HG03280 (cell line): ENCODE measurements around the gene MYADM.

Source experiments
- ATAC-seq: cut with Tn5 transposase; IDR thresholded peaks from one replicate; pipeline ENCODE4 v1.9.1; 2021; ENCODE audit warnings: mild to moderate bottlenecking, moderate library complexity; ENCODE audit not compliant: unreplicated experiment

MYADM gene

DNA sequence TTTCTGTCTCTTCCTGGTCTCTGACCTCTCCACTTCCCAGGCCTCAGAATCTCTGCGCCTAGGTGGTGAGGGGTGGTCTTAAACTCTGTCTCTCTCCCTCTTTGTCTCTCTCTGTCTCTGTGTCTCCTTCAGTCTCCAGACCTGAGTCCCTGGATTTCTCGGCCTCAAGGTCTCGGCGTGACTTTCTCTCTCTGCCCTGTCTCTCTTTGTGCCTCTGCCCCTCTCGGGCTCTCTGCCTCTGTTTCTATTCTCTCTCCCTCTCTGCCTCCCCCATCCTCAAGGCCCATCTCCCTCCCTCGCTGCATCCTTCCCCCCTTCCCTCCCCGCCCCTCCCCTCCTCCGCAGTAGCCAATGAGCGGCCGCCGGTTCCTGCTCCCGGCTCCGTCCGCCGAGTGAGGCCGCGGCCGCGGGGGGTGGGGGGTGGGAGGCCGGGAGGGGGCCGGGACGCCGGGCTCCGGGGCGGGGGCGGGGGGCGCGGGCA lies 41.3 kb downstream of the MYADM start, which contains the start of gene CACNG7:
Gene CACNG7, plus strand, starts transcription at position 344 of the 481 bp plus-strand sequence. CDS start 3,554 bp downstream, outside the sequence.
- no peak for ATAC-seq

DNA sequence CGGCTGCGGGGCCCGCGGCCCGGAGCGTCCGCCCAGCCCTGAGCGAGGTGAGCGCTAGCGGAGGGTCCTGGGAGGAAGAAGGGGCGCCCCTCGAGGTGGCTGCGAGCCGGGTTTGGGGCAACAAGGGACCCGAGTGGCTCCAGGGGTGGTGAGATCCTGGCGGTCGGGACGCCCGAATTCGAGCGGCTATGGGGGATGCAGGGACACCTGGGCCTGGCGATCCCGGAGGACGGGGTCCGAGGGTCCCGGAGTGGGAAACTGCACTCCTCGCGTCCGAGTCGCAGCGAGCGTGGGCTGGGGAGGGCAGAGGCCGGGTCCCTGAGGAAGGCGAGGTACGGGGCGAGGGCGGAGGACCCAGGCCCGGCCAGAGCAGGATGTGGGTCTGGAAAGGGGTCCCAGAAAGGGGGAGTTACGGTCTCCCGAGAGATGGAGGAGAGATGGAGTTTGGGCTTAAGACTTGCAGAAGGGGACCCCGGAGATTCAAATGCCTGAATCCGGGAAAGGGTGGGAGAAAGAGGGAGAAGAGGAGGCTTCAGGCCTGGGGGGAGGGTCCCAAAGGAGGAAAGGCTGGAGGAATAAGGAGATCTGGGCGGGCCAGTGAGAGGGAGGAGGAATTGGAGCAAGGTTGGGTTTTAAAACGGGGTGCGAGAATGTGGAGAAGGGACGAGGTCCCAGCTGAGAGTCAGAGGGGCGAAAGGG lies 41.9 kb downstream of the MYADM start:
- ATAC-seq = no peak

DNA sequence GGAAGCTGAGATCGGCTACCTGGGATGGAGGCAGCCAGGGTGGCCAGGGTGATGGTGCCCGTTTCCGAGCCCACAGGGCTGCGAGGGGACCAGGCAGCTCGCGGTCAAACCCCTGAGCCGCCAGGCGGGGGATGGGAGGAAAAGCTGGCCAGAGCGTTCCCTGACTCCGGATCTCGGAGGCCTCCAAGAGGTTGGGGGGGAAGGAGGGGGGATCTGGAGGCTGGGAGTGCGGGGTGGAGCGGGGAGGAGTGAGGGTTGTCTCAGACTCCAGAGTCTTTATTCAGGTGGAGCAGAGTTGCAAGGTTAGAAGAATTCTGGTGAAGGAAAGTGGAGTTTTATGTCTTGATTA lies 42.5 kb downstream of the MYADM start:
- ATAC-seq = no peak

DNA sequence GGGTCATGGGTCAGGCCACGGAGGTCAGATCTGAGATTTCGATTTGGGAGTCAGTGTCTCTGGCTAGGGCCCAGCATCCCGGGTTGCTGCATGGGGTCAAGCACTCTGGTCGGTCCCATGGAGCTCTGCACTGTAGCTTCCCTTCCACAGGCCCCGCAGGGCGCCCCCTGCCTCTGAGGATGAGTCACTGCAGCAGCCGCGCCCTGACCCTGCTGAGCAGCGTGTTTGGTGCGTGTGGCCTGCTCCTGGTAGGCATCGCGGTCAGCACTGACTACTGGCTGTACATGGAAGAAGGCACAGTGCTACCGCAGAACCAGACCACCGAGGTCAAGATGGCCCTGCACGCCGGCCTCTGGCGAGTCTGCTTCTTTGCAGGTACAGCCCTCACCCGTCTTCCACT lies 45.0 kb downstream of the MYADM start:
- ATAC-seq = no peak

DNA sequence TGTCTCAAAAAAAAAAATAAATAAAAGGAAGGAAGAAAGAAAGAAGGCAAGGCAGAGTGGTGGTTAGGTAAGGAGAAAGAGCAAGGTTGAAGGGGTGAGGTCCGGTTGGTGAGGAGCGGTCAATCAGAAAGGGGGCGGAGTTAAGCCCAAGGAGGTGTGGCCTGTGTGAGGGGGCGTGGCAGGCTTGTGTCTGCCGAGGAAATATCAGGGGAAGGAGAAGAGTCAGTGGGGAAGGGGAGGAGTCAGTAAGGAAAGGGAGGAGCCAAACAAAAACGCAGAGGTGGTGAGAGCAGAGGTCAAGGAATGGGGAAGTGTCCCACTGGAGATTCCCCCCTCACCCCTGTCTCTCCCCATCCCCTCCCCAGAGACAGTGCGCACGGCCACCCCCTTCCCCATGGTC lies 47.3 kb downstream of the MYADM start:
- no peak for ATAC-seq

DNA sequence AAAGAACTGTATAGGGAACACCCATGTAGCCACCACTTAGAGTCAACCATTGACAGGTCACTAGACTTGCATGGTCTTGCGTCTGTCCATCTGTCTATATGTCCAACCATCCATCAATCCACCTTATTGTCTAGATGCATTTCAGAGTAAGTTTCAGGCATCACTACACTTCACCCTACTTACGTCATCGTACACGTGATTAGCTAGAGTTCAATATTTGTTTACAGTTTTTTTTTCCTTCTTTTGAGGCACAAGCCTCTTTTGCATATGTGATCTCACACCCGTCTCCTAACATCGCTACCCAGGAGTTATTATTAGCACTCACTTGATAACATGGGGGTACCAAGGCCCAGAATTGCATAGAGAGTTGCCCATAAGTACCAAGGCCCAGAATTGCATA lies 48.3 kb downstream of the MYADM start:
- no peak for ATAC-seq

DNA sequence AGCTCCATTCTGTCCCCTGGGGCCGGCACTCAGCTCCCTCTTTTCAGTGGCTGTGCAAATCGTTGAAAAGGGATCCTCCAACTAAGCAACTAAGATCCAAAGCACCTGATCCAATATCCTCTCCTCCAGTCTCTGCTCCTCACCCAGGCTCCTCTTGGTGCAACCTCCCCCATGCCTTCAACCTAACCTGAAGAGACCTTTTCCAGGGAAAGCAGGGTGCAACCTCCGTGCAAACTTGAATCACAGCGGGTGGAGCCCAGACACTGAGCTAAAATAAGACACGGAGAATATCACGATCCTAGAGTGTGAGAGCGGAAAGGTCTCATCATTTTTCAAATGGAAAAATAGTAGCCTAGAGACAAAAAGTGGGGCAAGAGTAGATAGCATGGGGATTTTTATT lies 49.7 kb downstream of the MYADM start:
- ATAC-seq = no peak
